Anterior cingulate cortex (tissue), 58 donors: ENCODE results near the gene MED14.

Experiments
- DNase-seq, 58 donors: peaks; one replicate each; lab custom pipeline; 2025; lab: John Stamatoyannopoulos, UW

Gene MED14

DNA sequence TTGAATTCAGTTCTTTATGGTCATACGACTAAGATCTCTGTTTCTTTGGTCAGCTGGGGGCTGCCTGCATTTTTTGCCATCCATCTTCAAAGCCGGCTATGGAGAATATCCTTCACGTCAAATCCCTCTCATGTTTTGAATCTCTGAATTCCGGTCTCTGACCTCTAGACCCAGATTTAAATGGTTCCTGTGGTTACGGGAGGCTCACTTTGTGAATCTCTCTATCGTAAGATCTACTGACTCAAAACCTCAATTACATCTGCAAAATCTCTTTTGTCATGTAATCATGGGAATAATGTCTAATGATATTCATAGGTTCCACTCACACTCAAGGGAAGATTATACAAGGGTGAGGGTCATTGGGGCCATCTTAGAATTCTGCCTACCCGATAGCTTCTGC is 117.8 kb downstream of the MED14 start:
- DNase-seq = no peak

GRCh38 chrX:40615976-40616375 is 119.4 kb downstream of the MED14 start:
- no peak for DNase-seq

- DNase-seq = no peak
Observed at GRCh38 chrX:40612511-40612910, 122.8 kb downstream of the MED14 start.

GRCh38 chrX:40607381-40607780 is 128.0 kb downstream of the MED14 start:
- no peak for DNase-seq

DNA sequence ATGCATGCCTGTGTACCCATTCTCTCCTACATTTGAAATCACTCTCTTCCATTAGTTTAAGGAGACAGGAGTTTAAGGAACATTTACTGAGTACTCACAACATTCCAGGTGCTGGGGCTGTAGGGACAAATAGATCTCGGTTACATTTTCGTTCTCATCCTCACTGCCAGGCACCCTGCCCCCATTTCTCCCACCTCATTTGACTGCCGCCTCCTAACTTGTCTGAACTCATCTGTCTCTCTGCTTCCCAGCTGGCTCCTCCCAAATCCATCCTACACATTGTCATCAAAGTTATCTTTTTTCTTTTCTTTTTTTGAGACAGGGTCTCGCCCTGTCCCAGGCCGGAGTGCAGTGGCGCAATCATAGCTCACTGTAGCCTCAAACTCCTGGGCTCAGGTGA is 131.9 kb downstream of the MED14 start:
- peak in 1 of 58 donors; percentile 0 for DNase-seq
